ENCODE results near the gene SMAD6. TPM values are rescaled to one million over a fixed set of nuclear protein-coding genes. Genes with fewer than 3 reads are reported as not detected.

The SMAD6 gene
- total and polyA plus RNA-seq, 10 of the 15 experiments (the other 5 are each of a cell fraction or from before 2014, with no cell fraction given), result under 0.01 to 0.10 (median 0.03) TPM; not detected in 7

- Histone ChIP-seq H4K20me1 (ENCODE audit: control insufficient read depth, insufficient read depth) (no peaks in the 10 kb centered on the region), H3K36me3 (ENCODE audit: control insufficient read depth in 2 of 2, insufficient read depth in 2 of 2, low read length in 1 of 2) (no peaks in the 10 kb centered on the region), H3K79me2 (ENCODE audit: control insufficient read depth, insufficient read depth, low read length) (no peaks in the 10 kb centered on the region), H3K4me2 (ENCODE audit: control insufficient read depth, insufficient read depth) (no peak overlapping the region), H3K27ac (ENCODE audit: control insufficient read depth, insufficient read depth) (no peak overlapping the region), H3K9me3 (replicated peaks; ENCODE audit: control insufficient read depth, insufficient read depth, low read length) (no peaks in the 10 kb centered on the region), H2AFZ (ENCODE audit: control insufficient read depth, low read depth, low read length) (no peak overlapping the region), H3K4me1 (ENCODE audit: control insufficient read depth, insufficient read depth, low read length) (no peaks in the 10 kb centered on the region), H3K9ac (ENCODE audit: control insufficient read depth, insufficient read depth, low read length) (no peak overlapping the region), H3K27me3 (replicated peaks in 1 of 2; ENCODE audit: control insufficient read depth in 2 of 2, insufficient read depth in 2 of 2, low read length in 1 of 2) (peaks cover 0 to 1% of the 10 kb centered on the region in 2 experiments; a peak in 2 of 4 replicates), H3K4me3 (no peak overlapping the region)
- DNase-seq (ENCODE audit: low read depth, low spot score) (no peak), ATAC-seq (no peak), FAIRE-seq (no peak)
- WGBS (ENCODE audit: insufficient coverage, insufficient replicate concordance, low lambda C conversion rate, missing lambda C conversion rate), result 51% methylated on average over 4 of the region's 4 CpGs
- no TSS peak for BruUV-seq (replicated peaks)
- POLR2A ChIA-PET, result interaction anchor here (0.6 kb wide), 1 partner anchor 151 kb away, joined by 9 read pairs; no protein-coding TSS in a partner anchor
- intact Hi-C loops (cut with micrococcal nuclease; ENCODE audit: unreplicated experiment) (no loop called here), in situ Hi-C loops (cut with MboI) (no loop called here)
- CTCF ChIA-PET, result interaction anchor here (1.2 to 2.1 kb wide), 2 partner anchors 11 to 191 kb away, joined by 4 to 6 read pairs; no protein-coding TSS in a partner anchor
- SMC1A ChIA-PET (ENCODE audit: uncharacterized antibody, unreplicated experiment), result interaction anchor here (0.7 kb wide), 2 partner anchors 41 to 46 kb away, joined by 3 read pairs; no protein-coding TSS in a partner anchor
- RAD21 ChIA-PET (ENCODE audit: unreplicated experiment), result no interaction called here
- TF ChIP-seq, protein P1, sequence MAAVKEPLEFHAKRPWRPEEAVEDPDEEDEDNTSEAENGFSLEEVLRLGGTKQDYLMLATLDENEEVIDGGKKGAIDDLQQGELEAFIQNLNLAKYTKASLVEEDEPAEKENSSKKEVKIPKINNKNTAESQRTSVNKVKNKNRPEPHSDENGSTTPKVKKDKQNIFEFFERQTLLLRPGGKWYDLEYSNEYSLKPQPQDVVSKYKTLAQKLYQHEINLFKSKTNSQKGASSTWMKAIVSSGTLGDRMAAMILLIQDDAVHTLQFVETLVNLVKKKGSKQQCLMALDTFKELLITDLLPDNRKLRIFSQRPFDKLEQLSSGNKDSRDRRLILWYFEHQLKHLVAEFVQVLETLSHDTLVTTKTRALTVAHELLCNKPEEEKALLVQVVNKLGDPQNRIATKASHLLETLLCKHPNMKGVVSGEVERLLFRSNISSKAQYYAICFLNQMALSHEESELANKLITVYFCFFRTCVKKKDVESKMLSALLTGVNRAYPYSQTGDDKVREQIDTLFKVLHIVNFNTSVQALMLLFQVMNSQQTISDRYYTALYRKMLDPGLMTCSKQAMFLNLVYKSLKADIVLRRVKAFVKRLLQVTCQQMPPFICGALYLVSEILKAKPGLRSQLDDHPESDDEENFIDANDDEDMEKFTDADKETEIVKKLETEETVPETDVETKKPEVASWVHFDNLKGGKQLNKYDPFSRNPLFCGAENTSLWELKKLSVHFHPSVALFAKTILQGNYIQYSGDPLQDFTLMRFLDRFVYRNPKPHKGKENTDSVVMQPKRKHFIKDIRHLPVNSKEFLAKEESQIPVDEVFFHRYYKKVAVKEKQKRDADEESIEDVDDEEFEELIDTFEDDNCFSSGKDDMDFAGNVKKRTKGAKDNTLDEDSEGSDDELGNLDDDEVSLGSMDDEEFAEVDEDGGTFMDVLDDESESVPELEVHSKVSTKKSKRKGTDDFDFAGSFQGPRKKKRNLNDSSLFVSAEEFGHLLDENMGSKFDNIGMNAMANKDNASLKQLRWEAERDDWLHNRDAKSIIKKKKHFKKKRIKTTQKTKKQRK (IDR thresholded peaks at IDR 0.05; ENCODE audit: low read depth, low read length), result no peak
- TF ChIP-seq, protein P2, sequence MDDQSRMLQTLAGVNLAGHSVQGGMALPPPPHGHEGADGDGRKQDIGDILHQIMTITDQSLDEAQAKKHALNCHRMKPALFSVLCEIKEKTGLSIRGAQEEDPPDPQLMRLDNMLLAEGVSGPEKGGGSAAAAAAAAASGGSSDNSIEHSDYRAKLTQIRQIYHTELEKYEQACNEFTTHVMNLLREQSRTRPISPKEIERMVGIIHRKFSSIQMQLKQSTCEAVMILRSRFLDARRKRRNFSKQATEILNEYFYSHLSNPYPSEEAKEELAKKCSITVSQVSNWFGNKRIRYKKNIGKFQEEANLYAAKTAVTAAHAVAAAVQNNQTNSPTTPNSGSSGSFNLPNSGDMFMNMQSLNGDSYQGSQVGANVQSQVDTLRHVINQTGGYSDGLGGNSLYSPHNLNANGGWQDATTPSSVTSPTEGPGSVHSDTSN (IDR thresholded peaks at IDR 0.05; ENCODE audit: insufficient replicate concordance, low read depth, low read length), result no peak
- TF ChIP-seq, protein P3, sequence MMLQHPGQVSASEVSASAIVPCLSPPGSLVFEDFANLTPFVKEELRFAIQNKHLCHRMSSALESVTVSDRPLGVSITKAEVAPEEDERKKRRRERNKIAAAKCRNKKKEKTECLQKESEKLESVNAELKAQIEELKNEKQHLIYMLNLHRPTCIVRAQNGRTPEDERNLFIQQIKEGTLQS (IDR thresholded peaks at IDR 0.05; ENCODE audit: borderline replicate concordance, extremely low read depth, low read depth, low read length), result no peak
- no peak for TF ChIP-seq EGR1 (IDR thresholded peaks at IDR 0.05; ENCODE audit: borderline replicate concordance in 1 of 2, low read depth in 2 of 2, low read length in 2 of 2)
- TF ChIP-seq RBBP5 (conservative IDR thresholded peaks at IDR 0.05), result no peak
- no peak for TF ChIP-seq ZNF274 (IDR thresholded peaks at IDR 0.05; ENCODE audit: insufficient read depth, insufficient read length)
- TF ChIP-seq, protein P4, sequence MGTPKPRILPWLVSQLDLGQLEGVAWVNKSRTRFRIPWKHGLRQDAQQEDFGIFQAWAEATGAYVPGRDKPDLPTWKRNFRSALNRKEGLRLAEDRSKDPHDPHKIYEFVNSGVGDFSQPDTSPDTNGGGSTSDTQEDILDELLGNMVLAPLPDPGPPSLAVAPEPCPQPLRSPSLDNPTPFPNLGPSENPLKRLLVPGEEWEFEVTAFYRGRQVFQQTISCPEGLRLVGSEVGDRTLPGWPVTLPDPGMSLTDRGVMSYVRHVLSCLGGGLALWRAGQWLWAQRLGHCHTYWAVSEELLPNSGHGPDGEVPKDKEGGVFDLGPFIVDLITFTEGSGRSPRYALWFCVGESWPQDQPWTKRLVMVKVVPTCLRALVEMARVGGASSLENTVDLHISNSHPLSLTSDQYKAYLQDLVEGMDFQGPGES (IDR thresholded peaks at IDR 0.05), result no peak
- TF ChIP-seq RELB (IDR thresholded peaks at IDR 0.05; ENCODE audit: low read depth), result no peak
- TF ChIP-seq CBX5 (IDR thresholded peaks at IDR 0.05; ENCODE audit: low read depth), result no peak
- TF ChIP-seq SRF (IDR thresholded peaks at IDR 0.05; ENCODE audit: low read depth in 2 of 2, low read length in 2 of 2), result no peak
- no peak for TF ChIP-seq RUNX3 (IDR thresholded peaks at IDR 0.05; ENCODE audit: low read length)
- no peak for TF ChIP-seq SKIL (IDR thresholded peaks at IDR 0.05; ENCODE audit: low read depth, poor library complexity, severe bottlenecking)
- no peak for TF ChIP-seq NFXL1 (IDR thresholded peaks at IDR 0.05; ENCODE audit: borderline replicate concordance)
- no peak for TF ChIP-seq MTA2 (IDR thresholded peaks at IDR 0.05; ENCODE audit: low read depth)
These were observed 107.6 kb downstream of the SMAD6 start for GRCh38 chr15:66809664-66810063.

All from GM12878 (cell line).